Measurements from ENCODE around the gene LGR5. TPM values are rescaled to one million over a fixed set of nuclear protein-coding genes. Genes with fewer than 3 reads are reported as not detected.

Gene LGR5
- total and polyA plus RNA-seq, 2 of the 4 experiments (the other 2 are of a cell fraction), result not detected

- ChIA-PET POLR2A (ENCODE audit: unreplicated experiment) (no interaction called here), CTCF (no interaction called here)
- peaks cover 2% of the 10 kb centered on the region for H3K4me1 ChIP-seq (ENCODE audit: control insufficient read depth, insufficient read depth, low read length)
- no peaks in the 10 kb centered on the region for H4K20me1 ChIP-seq (ENCODE audit: insufficient read depth, low read length)
- H4K5ac ChIP-seq (ENCODE audit: low read depth, low read length), result no peak overlapping the region
- no peak overlapping the region for H2AFZ ChIP-seq (replicated peaks; ENCODE audit: low read length, poor library complexity)
- no peaks in the 10 kb centered on the region for H3K36me3 ChIP-seq (ENCODE audit: control insufficient read depth, insufficient read depth, low read length)
- in situ Hi-C loops (cut with MboI; ENCODE audit: low sequenced_read_pairs) (no loop called here), dilution Hi-C loops (cut with HindIII; ENCODE audit: low sequenced_read_pairs, unreplicated experiment) (no loop called here), intact Hi-C loops (cut with micrococcal nuclease) (loop anchor here (10.0 kb wide), 1 partner anchor 188 kb away; no protein-coding TSS in a partner anchor)
- TF ChIP-seq POLR2A (IDR thresholded peaks at IDR 0.05; ENCODE audit: low read depth, low read length) (no peak), MXI1 (IDR thresholded peaks at IDR 0.05; ENCODE audit: borderline replicate concordance, low read depth, low read length) (no peak), CHD1 (IDR thresholded peaks at IDR 0.05; ENCODE audit: low read depth, low read length) (no peak), FOS (IDR thresholded peaks at IDR 0.05; ENCODE audit: low read depth, low read length) (peak; percentile 89), CEBPB (IDR thresholded peaks at IDR 0.05; ENCODE audit: low read depth, low read length) (peak; percentile 28; the same call in 1 of the 2 replicates), RAD21 (IDR thresholded peaks at IDR 0.05; ENCODE audit: low read length) (no peak), NFE2L2 (IDR thresholded peaks at IDR 0.05; ENCODE audit: low read depth, low read length) (no peak), BHLHE40 (IDR thresholded peaks at IDR 0.05; ENCODE audit: low read depth, low read length) (peak; percentile 49; the same call in 1 of the 2 replicates), RCOR1 (IDR thresholded peaks at IDR 0.05; ENCODE audit: insufficient replicate concordance, low read length) (peak; percentile 77)
- H3K27ac ChIP-seq (ENCODE audit: insufficient read depth, low read length), result no peak overlapping the region
- no peak overlapping the region for H2BK120ac ChIP-seq (ENCODE audit: low read depth, low read length)
- H2BK15ac ChIP-seq (ENCODE audit: low read depth, low read length), result no peak overlapping the region
- H3K4me3 ChIP-seq (ENCODE audit: insufficient read depth, low read depth, low read length), result no peak overlapping the region
- DNase-seq (peak; percentile 94), ATAC-seq (ENCODE audit: low read depth) (peak; percentile 98)
- no peak overlapping the region for H3K56ac ChIP-seq (ENCODE audit: extremely low read depth, insufficient read depth, low read length)
- H3K9me3 ChIP-seq (ENCODE audit: control insufficient read depth, insufficient read depth, low read length), result no peaks in the 10 kb centered on the region
- H3K27me3 ChIP-seq (ENCODE audit: control insufficient read depth, insufficient read depth, low read length), result no peaks in the 10 kb centered on the region
- H3K14ac ChIP-seq (replicated peaks; ENCODE audit: low read depth, low read length), result no peak overlapping the region
- no peak overlapping the region for H4K8ac ChIP-seq (ENCODE audit: low read depth in 2 of 2, low read length in 2 of 2)
- no peak overlapping the region for H3K9ac ChIP-seq (ENCODE audit: low read depth, low read length)
- 0% methylated on average over 1 of the region's 4 CpGs; no CpG with 5 or more reads in 1 of the 2 experiments for WGBS, 2 experiments (ENCODE audit: extremely low coverage in 2 of 2, insufficient read length in 1 of 2)
- H3K4me2 ChIP-seq (ENCODE audit: low read depth, low read length), result no peak overlapping the region
- no peak overlapping the region for H4K91ac ChIP-seq (ENCODE audit: insufficient read depth, low read depth, low read length)
- no peak overlapping the region for H3K23ac ChIP-seq (ENCODE audit: low read depth, low read length)
- H2AK9ac ChIP-seq (replicated peaks; ENCODE audit: low read depth, low read length, poor library complexity), result no peak overlapping the region
- no peaks in the 10 kb centered on the region for H3K79me1 ChIP-seq (ENCODE audit: low read depth in 1 of 2, low read length in 2 of 2)
- H2BK5ac ChIP-seq (ENCODE audit: low read depth, low read length, poor library complexity, severe bottlenecking), result no peak overlapping the region
- no peak overlapping the region for H3K4ac ChIP-seq (ENCODE audit: low read depth, low read length)
- no peak overlapping the region for H2AK5ac ChIP-seq (ENCODE audit: low read depth, low read length)
- no peak overlapping the region for H3K18ac ChIP-seq (ENCODE audit: low read depth, low read length)
- no peaks in the 10 kb centered on the region; the same call in 1 of the 2 replicates for H3K9me1 ChIP-seq (ENCODE audit: insufficient read depth, low read length)
- no TSS peak for BruUV-seq (replicated peaks)
- H2BK20ac ChIP-seq (ENCODE audit: low read depth, low read length), result no peak overlapping the region
These were observed 117.3 kb downstream of the LGR5 start for GRCh38 chr12:71556875-71557274.

Measured in IMR-90 (cell line).